GM12892 (cell line): ENCODE results near the gene PRR35.

Experiments
- DNase-seq: peaks from one replicate; pipeline ENCODE4 v3.0.0; 2011; ENCODE audit not compliant: insufficient read length
- FAIRE-seq: peaks from 2 replicates; lab custom pipeline; 2011; peaks lifted over from hg19 to GRCh38; lab: Jason Lieb, UNC
- POLR2A ChIP-seq: IDR thresholded peaks from 2 replicates; pipeline ENCODE4 v1.6.1; 2011; ENCODE audit warnings: low read depth, low read length, control low read depth
- POLR2AphosphoS5 ChIP-seq: IDR thresholded peaks from 2 replicates; pipeline ENCODE4 v1.6.1; 2011; ENCODE audit warnings: low read depth, low read length, control low read depth
- TAF1 ChIP-seq: IDR thresholded peaks from 2 replicates; pipeline ENCODE4 v1.6.1; 2011; ENCODE audit warnings: low read depth, mild to moderate bottlenecking, control low read depth, low read length, borderline replicate concordance

Gene PRR35

GRCh38 chr16:539901-540530 lies 20.2 kb upstream of the PRR35 start:
- TF ChIP-seq TAF1: no peak
- no peak for TF ChIP-seq POLR2AphosphoS5
- no peak for TF ChIP-seq POLR2A
- DNase-seq (no peak), FAIRE-seq (no peak)

DNA sequence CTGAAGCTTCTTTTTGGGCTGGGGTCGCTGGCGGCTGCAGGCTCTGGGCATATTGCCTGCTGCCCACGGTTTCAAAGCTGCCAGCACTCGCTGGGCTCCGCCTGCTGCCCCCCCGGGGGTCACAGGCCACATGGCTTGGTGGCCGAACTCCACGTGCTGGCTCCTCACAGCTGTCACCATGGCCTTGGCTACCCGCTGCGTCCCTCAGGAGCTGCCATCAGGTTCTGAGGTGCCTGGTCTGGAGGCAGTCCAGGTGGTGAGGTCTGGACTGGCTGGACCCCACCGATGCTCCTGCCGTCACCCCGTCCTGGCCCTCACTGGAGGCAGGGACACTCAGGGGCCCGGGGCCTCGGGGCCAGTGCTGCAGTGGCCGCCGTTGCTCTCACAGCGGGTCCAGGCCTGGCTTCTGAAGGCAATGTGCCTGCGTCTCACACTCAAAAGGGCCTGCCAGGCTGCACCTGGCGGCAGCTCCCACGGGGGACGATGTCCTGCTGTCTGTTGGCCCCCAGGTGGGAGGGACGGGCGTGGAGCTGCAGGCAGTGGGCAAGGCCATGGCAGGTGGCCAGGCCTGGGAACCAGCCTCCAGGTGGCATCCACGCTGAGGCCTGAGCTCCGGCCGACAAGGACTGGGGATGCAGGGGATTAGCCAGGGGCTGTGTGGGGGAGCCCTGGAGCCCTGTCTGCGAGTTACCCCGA lies 19.4 kb upstream of the PRR35 start:
- TF ChIP-seq POLR2AphosphoS5: no peak
- no peak for TF ChIP-seq POLR2A
- no peak for TF ChIP-seq TAF1
- no peak for FAIRE-seq
- DNase-seq: no peak

DNA sequence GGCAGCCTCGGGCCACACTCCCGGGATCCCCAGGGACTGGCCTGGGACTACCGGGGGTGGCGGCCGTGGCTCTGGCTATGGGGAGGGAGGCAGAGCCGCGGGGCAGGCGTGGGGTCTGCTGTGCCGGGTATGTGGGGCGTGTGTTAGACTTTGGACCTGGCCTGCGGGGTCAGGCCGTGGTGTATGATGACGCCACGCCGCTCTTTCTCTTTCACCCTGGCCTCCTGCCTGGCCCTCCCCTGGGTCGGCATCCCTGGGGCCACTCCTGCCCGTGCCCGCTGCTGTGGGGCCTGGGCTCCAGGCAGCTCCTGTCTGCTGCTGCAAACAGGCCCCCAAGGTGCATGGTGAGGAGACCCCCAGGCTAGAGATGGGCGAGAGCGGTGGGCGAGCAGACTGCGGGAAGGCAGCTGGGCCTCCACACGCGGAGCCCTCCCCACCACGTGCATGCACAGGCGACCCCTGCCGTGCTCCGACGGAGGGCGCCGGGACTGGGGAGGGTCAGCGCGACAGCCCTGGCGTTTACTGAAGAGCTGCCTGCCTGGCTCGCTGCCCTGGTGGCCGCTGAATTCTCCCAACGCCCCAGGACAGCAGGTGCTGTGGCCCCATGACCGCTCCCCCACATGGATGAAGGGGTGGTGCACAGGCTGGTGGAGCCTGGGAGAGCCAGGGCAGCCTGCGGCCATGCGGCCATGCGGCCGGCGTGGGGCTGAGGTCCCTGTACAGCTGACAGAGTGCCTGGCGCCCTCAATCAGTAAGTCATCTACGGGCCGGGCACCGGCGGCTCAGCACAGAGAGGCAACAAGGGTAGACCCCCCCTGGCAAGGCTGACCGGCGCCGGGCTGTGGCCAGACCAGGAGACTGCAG lies 16.7 kb upstream of the PRR35 start:
- TF ChIP-seq TAF1: no peak
- no peak for TF ChIP-seq POLR2AphosphoS5
- TF ChIP-seq POLR2A: no peak
- no peak for DNase-seq
- FAIRE-seq: no peak

- TF ChIP-seq TAF1 (no peak), POLR2A (no peak)
- no peak for FAIRE-seq
These were observed 15.7 kb upstream of the PRR35 start for GRCh38 chr16:544517-544916.

GRCh38 chr16:546909-547770 lies 13.1 kb upstream of the PRR35 start:
- FAIRE-seq: no peak
- TF ChIP-seq POLR2AphosphoS5 (no peak), POLR2A (no peak), TAF1 (no peak)
- no peak for DNase-seq

More at GRCh38 chr16:544517-544916, 15.7 kb upstream of the PRR35 start:
- no peak for DNase-seq

DNA sequence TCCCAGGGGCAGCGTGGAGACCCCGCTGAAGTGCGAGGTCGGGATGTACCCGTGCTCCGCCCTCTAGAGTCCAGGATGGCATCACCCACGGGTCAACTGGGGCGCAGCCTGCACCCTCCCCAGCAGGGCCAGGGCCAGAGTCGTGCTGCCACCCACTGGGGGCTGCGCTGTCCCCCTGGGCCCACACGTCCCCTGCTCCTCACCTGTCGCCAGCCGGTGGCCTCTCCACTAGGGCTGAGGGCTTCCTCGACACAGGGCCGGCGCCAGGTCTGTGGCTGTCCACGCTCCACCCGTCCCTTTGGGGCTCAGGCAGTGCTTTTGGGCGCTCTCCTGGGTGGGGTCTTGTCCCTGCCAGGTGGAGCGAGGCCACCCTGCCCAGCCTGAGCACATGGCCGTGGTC lies 11.6 kb upstream of the PRR35 start:
- TF ChIP-seq POLR2AphosphoS5 (no peak), TAF1 (no peak), POLR2A (no peak)
- DNase-seq (no peak), FAIRE-seq (no peak)

DNA sequence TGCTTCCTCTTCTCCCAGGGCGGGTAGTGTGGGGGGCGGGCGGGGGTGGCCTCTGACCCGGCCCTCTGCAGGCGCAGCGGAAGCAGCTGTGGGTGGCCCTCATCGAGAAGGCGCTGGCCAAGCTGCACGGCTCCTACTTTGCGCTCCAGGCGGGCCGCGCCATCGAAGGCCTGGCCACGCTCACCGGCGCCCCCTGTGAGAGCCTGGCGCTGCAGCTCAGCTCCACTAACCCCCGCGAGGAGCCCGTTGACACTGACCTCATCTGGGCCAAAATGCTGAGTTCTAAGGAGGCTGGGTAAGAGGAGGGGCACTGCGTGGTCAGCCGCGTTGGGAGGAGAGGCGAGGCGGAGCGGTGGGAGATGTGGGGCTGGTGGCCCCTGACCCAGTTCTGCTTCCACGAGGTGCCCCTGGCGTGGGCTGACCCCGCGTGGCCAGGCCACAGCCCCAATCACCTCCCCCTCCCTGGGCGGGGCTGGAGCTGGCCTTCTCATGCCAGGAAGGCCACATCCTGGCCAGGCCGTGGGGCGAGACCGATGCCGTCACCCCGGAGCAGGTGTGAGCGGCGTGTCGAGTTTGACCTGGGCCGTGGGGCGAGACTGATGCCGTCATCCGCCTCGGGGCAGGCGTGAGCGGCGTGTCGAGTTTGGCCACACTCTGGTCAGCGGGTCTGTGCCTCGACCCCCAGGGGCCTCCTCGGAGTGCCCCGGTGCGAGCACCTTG lies 10.5 kb upstream of the PRR35 start:
- FAIRE-seq (no peak), DNase-seq (no peak)
- no peak for TF ChIP-seq POLR2A
- TF ChIP-seq POLR2AphosphoS5: no peak
- no peak for TF ChIP-seq TAF1

- no peak for FAIRE-seq
These were observed 9.0 kb upstream of the PRR35 start for GRCh38 chr16:551210-551609.

DNA sequence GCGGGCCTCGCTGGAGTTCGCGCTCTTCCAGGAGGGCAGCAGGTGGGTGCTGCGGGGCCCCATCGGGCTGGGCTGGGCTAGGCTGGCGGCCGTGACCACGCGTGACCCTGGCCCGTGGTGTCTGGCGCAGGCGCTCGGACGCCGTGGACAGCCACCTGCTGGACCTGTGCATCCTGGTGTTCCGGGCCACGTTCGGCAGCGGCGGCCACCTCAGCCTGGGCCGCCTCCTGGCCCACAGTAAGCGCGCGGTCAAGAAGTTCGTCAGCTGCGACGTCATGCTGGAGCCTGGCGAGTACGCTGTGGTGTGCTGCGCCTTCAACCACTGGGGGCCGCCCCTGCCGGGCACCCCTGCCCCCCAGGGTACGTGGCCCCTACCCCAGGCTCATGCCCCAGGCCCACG lies 8.0 kb upstream of the PRR35 start:
- DNase-seq (no peak), FAIRE-seq (no peak)
- TF ChIP-seq POLR2A (no peak), POLR2AphosphoS5 (no peak), TAF1 (no peak)

More at GRCh38 chr16:551210-551609, 9.0 kb upstream of the PRR35 start:
- TF ChIP-seq TAF1: no peak
- no peak for TF ChIP-seq POLR2AphosphoS5
- no peak for TF ChIP-seq POLR2A
- DNase-seq: no peak

- TF ChIP-seq POLR2AphosphoS5 (no peak), TAF1 (no peak), POLR2A (no peak)
- FAIRE-seq (no peak), DNase-seq (no peak)
These were observed 6.4 kb upstream of the PRR35 start for GRCh38 chr16:553601-554296.

- no peak for TF ChIP-seq POLR2AphosphoS5
- no peak for DNase-seq
- no peak for FAIRE-seq
These were observed 5.9 kb upstream of the PRR35 start for GRCh38 chr16:554297-554621.
